Measurements from ENCODE around the gene LRRC18.

LRRC18 gene

GRCh38 chr10:48895803-48896195, 43.8 kb downstream of the LRRC18 start:
- H2AFZ ChIP-seq (ENCODE audit: low read depth, low read length) = no peak overlapping the region
- no peaks in the 10 kb centered on the region for H4K20me1 ChIP-seq (ENCODE audit: insufficient read depth, low read length)
- no peak overlapping the region for H3K9ac ChIP-seq (ENCODE audit: low read depth, low read length)
- TF ChIP-seq EZH2 (IDR thresholded peaks at IDR 0.05; ENCODE audit: borderline replicate concordance, low read depth, low read length, severe bottlenecking) = no peak
- TF ChIP-seq, protein P1, sequence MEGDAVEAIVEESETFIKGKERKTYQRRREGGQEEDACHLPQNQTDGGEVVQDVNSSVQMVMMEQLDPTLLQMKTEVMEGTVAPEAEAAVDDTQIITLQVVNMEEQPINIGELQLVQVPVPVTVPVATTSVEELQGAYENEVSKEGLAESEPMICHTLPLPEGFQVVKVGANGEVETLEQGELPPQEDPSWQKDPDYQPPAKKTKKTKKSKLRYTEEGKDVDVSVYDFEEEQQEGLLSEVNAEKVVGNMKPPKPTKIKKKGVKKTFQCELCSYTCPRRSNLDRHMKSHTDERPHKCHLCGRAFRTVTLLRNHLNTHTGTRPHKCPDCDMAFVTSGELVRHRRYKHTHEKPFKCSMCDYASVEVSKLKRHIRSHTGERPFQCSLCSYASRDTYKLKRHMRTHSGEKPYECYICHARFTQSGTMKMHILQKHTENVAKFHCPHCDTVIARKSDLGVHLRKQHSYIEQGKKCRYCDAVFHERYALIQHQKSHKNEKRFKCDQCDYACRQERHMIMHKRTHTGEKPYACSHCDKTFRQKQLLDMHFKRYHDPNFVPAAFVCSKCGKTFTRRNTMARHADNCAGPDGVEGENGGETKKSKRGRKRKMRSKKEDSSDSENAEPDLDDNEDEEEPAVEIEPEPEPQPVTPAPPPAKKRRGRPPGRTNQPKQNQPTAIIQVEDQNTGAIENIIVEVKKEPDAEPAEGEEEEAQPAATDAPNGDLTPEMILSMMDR (IDR thresholded peaks at IDR 0.05; ENCODE audit: borderline replicate concordance, extremely low read depth, low read length, poor library complexity, severe bottlenecking) = no peak
- H3K36me3 ChIP-seq (ENCODE audit: insufficient read depth, low read length) = no peaks in the 10 kb centered on the region
- H3K4me1 ChIP-seq (ENCODE audit: insufficient read depth, low read length) = no peaks in the 10 kb centered on the region
- H3K27ac ChIP-seq (ENCODE audit: low read length) = no peak overlapping the region
- no peaks in the 10 kb centered on the region for H3K79me2 ChIP-seq (ENCODE audit: insufficient read depth, low read length)
- H3K27me3 ChIP-seq (ENCODE audit: insufficient read depth, low read length, poor library complexity) = peaks cover 3% of the 10 kb centered on the region
- H3K4me3 ChIP-seq (ENCODE audit: low read depth in 1 of 2, low read length in 2 of 2) = no peak overlapping the region
- DNase-seq (no peak), ATAC-seq (ENCODE audit: insufficient read depth, low read depth) (no peak)
- no peak overlapping the region for H3K4me2 ChIP-seq (ENCODE audit: insufficient read depth, low read length)
- H3K9me3 ChIP-seq (ENCODE audit: insufficient read depth, low read length, severe bottlenecking) = no peaks in the 10 kb centered on the region

DNA sequence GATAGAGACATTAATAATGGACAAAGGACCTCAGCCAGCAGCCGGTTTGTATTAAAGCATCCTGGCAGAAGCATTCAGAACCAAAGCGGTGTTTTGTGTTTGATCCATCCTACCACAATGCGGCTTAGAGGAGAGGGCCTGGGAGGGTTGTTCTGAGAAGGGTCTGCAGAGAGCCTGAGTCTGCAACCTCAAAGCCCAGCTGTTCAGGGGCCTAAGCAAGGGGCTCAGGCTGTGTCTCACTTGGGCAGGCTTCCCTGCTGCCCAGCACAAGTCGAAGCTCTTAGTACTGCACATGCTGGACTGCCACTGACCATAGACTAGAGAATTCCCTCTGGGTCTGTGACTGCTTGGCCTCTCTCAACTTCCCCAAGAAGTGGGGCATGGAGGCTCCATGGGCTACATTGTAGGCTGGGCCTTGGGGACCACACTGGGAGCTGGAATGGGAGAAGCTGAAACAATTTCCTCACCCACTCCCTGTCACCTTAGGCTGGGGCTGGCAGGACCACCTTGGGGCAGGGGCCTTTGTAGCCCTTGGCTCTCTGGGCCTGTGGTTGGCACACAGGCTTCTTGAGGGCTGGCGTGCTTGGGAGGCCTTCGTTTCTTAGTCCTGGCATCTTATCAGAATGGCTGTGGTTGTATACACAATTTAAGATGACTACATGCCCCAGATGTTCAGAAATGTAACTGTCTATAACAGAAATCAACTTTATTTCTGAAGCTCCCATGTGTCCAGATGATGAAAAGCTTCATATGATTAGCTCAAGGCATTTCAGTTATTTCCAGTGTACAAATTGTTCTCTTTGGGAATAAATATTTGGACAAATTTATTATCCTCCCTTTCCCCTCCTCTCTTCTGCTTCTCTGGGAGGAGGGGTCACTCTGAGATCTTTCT, 44.5 kb downstream of the LRRC18 start:
- no peak overlapping the region for H3K27ac ChIP-seq (ENCODE audit: low read length)
- H3K4me3 ChIP-seq (ENCODE audit: low read depth in 1 of 2, low read length in 2 of 2) = no peak overlapping the region
- H2AFZ ChIP-seq (ENCODE audit: low read depth, low read length) = no peak overlapping the region
- no peaks in the 10 kb centered on the region for H3K9me3 ChIP-seq (ENCODE audit: insufficient read depth, low read length, severe bottlenecking)
- no peaks in the 10 kb centered on the region for H3K36me3 ChIP-seq (ENCODE audit: insufficient read depth, low read length)
- DNase-seq (no peak), ATAC-seq (ENCODE audit: insufficient read depth, low read depth) (no peak)
- no peak overlapping the region for H3K9ac ChIP-seq (ENCODE audit: low read depth, low read length)
- no peak overlapping the region for H3K4me2 ChIP-seq (ENCODE audit: insufficient read depth, low read length)
- TF ChIP-seq EZH2 (IDR thresholded peaks at IDR 0.05; ENCODE audit: borderline replicate concordance, low read depth, low read length, severe bottlenecking) = no peak
- H3K79me2 ChIP-seq (ENCODE audit: insufficient read depth, low read length) = no peaks in the 10 kb centered on the region
- H3K27me3 ChIP-seq (ENCODE audit: insufficient read depth, low read length, poor library complexity) = peaks cover 3% of the 10 kb centered on the region
- no peaks in the 10 kb centered on the region for H4K20me1 ChIP-seq (ENCODE audit: insufficient read depth, low read length)
- no peaks in the 10 kb centered on the region for H3K4me1 ChIP-seq (ENCODE audit: insufficient read depth, low read length)

DNA sequence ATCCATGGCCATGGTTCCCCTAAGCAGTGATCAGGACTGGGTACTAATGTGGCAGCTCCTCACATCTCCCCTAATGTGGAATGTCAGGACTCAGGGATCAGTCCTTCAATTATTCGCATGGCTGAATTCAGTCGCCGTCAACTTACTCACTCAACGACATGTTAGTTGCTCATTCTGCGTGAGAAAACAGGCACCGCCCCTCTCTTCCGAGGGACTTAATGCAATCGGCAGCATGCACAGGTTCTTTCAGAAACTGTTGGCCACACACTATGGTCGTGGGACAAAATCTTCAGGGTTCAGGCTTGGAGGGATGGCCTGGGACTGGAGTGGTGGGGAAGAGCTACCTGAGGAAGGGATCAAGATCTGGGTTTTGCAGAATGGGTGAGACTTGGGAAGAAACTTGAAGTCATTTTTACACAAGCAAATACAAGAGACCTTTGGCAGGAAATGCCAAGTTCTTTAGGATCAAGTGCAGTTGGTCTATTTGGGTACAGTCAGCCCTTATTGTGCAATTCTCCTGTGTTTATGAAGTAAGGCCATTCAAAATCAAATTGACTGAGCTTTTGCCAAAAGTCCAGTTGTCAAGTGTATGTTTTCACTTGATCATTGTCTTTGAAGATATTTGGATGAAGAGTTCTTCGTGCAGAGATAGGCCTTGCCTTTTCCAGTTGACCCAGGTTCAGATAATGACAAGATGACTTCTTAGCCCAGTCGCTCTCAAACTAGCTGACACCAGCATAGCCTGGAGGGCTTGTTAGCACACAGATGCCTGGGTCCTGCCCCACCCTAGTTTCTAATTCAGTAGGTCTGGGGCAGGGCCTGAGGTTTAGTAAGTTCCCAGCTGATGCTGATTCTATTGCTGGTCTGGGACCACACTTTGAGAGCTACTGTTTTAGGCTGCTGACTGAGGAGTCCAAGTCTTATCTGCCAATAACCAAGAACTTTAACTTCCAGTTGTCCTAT, 48.5 kb downstream of the LRRC18 start:
- H2AFZ ChIP-seq (ENCODE audit: low read depth, low read length) = no peak overlapping the region
- no peaks in the 10 kb centered on the region for H3K79me2 ChIP-seq (ENCODE audit: insufficient read depth, low read length)
- no peaks in the 10 kb centered on the region for H3K4me1 ChIP-seq (ENCODE audit: insufficient read depth, low read length)
- H3K27ac ChIP-seq (ENCODE audit: low read length) = no peak overlapping the region
- DNase-seq = no peak
- no peaks in the 10 kb centered on the region for H3K36me3 ChIP-seq (ENCODE audit: insufficient read depth, low read length)
- H3K4me3 ChIP-seq (ENCODE audit: low read depth in 1 of 2, low read length in 2 of 2) = no peak overlapping the region
- H3K9me3 ChIP-seq (ENCODE audit: insufficient read depth, low read length, severe bottlenecking) = no peaks in the 10 kb centered on the region
- H3K27me3 ChIP-seq (ENCODE audit: insufficient read depth, low read length, poor library complexity) = peaks cover 3% of the 10 kb centered on the region
- H3K4me2 ChIP-seq (ENCODE audit: insufficient read depth, low read length) = no peak overlapping the region
- no peak overlapping the region for H3K9ac ChIP-seq (ENCODE audit: low read depth, low read length)
- TF ChIP-seq EZH2 (IDR thresholded peaks at IDR 0.05; ENCODE audit: borderline replicate concordance, low read depth, low read length, severe bottlenecking) = no peak
- TF ChIP-seq, protein P1 (IDR thresholded peaks at IDR 0.05; ENCODE audit: borderline replicate concordance, extremely low read depth, low read length, poor library complexity, severe bottlenecking) = no peak
- no peak for ATAC-seq (ENCODE audit: insufficient read depth, low read depth)
- H4K20me1 ChIP-seq (ENCODE audit: insufficient read depth, low read length) = no peaks in the 10 kb centered on the region
